Loucy (cell line): ENCODE data around the gene PTPRQ.

Source experiments
- H2AFZ ChIP-seq: fragments of 200-600 bp; sonication (generic); 2 replicates; pipeline ENCODE4 v1.6.0; 2016; ENCODE audit warnings: antibody characterized with exemption, mild to moderate bottlenecking, low read length, moderate library complexity
- H3F3A ChIP-seq: fragments of 200-600 bp; 2 replicates; pipeline ENCODE4 v1.6.0; 2016; ENCODE audit warnings: antibody characterized with exemption, low read depth, mild to moderate bottlenecking
- H3K27me3 ChIP-seq: fragments of 200-600 bp; sonication (generic); 2 replicates; pipeline ENCODE4 v1.6.1; 2014; ENCODE audit warnings: low read length, mild to moderate bottlenecking; ENCODE audit not compliant: insufficient read depth, poor library complexity, severe bottlenecking
- H3K36me3 ChIP-seq: fragments of 200-600 bp; sonication (generic); 2 replicates; pipeline ENCODE4 v1.6.1; 2016; ENCODE audit warnings: low read length; ENCODE audit not compliant: insufficient read depth
- H3K4me1 ChIP-seq: fragments of 200-600 bp; sonication (generic); 2 replicates; pipeline ENCODE4 v1.5.1; 2014; ENCODE audit warnings: low read length, mild to moderate bottlenecking; ENCODE audit not compliant: insufficient read depth, poor library complexity, severe bottlenecking
- H3K4me2 ChIP-seq: fragments of 200-600 bp; sonication (generic); 2 replicates; pipeline ENCODE4 v1.6.0; 2014; ENCODE audit warnings: antibody characterized with exemption, low read length, low read depth, mild to moderate bottlenecking; ENCODE audit not compliant: poor library complexity, severe bottlenecking
- H3K4me3 ChIP-seq: fragments of 200-600 bp; sonication (generic); 2 replicates; pipeline ENCODE4 v1.5.1; 2014; ENCODE audit warnings: low read length, mild to moderate bottlenecking, mixed read lengths; ENCODE audit not compliant: poor library complexity, severe bottlenecking
- H3K79me2 ChIP-seq: fragments of 200-600 bp; sonication (generic); 2 replicates; pipeline ENCODE4 v1.6.1; 2014; ENCODE audit warnings: low read length; ENCODE audit not compliant: insufficient read depth
- H3K9ac ChIP-seq: fragments of 200-600 bp; sonication (generic); 2 replicates; pipeline ENCODE4 v1.6.0; 2014; ENCODE audit warnings: mild to moderate bottlenecking, low read depth, low read length, moderate library complexity; ENCODE audit not compliant: poor library complexity, severe bottlenecking
- H3K9me2 ChIP-seq: fragments of 200-600 bp; sonication (generic); replicated peaks from 2 replicates; pipeline ENCODE4 v1.6.1; 2016; ENCODE audit warnings: low read depth, low read length, mixed read lengths
- H3K9me3 ChIP-seq: fragments of 200-600 bp; sonication (generic); 2 replicates; pipeline ENCODE4 v1.6.1; 2014; ENCODE audit warnings: mild to moderate bottlenecking, antibody characterized with exemption, low read length, low read depth; ENCODE audit not compliant: insufficient read depth
- H4K20me1 ChIP-seq: fragments of 200-600 bp; sonication (generic); 2 replicates; pipeline ENCODE4 v1.6.0; 2014; ENCODE audit warnings: antibody characterized with exemption, low read length, mild to moderate bottlenecking; ENCODE audit not compliant: insufficient read depth, poor library complexity, severe bottlenecking
- CTCF ChIP-seq: fragments of 200-600 bp; sonication (generic); conservative IDR thresholded peaks from 2 replicates; pipeline ENCODE4 v1.5.1; 2014; ENCODE audit warnings: mild to moderate bottlenecking, antibody characterized with exemption, low read length
- EZH2phosphoT487 ChIP-seq: fragments of 200-600 bp; IDR thresholded peaks from 2 replicates; pipeline ENCODE4 v1.6.1; 2018; ENCODE audit warnings: antibody characterized with exemption, mild to moderate bottlenecking, moderate library complexity, borderline replicate concordance

PTPRQ gene

GRCh38 chr12:80565271-80565670 is 121.2 kb downstream of the PTPRQ start:
- Histone ChIP-seq H3F3A (no peaks in the 10 kb centered on the region), H3K79me2 (no peaks in the 10 kb centered on the region), H2AFZ (no peak overlapping the region), H3K4me3 (no peak overlapping the region), H3K9ac (no peak overlapping the region), H3K4me1 (no peaks in the 10 kb centered on the region), H3K4me2 (no peak overlapping the region), H3K9me3 (no peaks in the 10 kb centered on the region), H3K9me2 (no peaks in the 10 kb centered on the region), H3K27me3 (no peaks in the 10 kb centered on the region), H3K36me3 (no peaks in the 10 kb centered on the region), H4K20me1 (no peaks in the 10 kb centered on the region)
- TF ChIP-seq CTCF (no peak), EZH2phosphoT487 (no peak)

GRCh38 chr12:80567401-80567800 is 123.4 kb downstream of the PTPRQ start:
- no peak overlapping the region for H3K4me2 ChIP-seq
- TF ChIP-seq EZH2phosphoT487: no peak
- no peak for TF ChIP-seq CTCF

GRCh38 chr12:80576641-80577418 is 132.8 kb downstream of the PTPRQ start:
- Histone ChIP-seq H3K9me3 (no peaks in the 10 kb centered on the region), H3K79me2 (no peaks in the 10 kb centered on the region), H3K4me2 (no peak overlapping the region), H3K4me1 (no peaks in the 10 kb centered on the region), H4K20me1 (no peaks in the 10 kb centered on the region), H3K4me3 (no peak overlapping the region), H2AFZ (no peak overlapping the region), H3K36me3 (no peaks in the 10 kb centered on the region), H3K9me2 (no peaks in the 10 kb centered on the region), H3K27me3 (no peaks in the 10 kb centered on the region), H3F3A (no peaks in the 10 kb centered on the region), H3K9ac (no peak overlapping the region)
- TF ChIP-seq CTCF (no peak), EZH2phosphoT487 (no peak)

More at GRCh38 chr12:80567401-80567800, 123.4 kb downstream of the PTPRQ start:
- H3K9me2 ChIP-seq: no peaks in the 10 kb centered on the region
- H3K9me3 ChIP-seq: no peaks in the 10 kb centered on the region
- no peaks in the 10 kb centered on the region for H3K4me1 ChIP-seq
- no peak overlapping the region for H3K9ac ChIP-seq
- H3K27me3 ChIP-seq: no peaks in the 10 kb centered on the region
- no peak overlapping the region for H2AFZ ChIP-seq
- no peak overlapping the region for H3K4me3 ChIP-seq
- H3K36me3 ChIP-seq: no peaks in the 10 kb centered on the region
- no peaks in the 10 kb centered on the region for H3F3A ChIP-seq
- no peaks in the 10 kb centered on the region for H4K20me1 ChIP-seq
- H3K79me2 ChIP-seq: no peaks in the 10 kb centered on the region
